ENCODE measurements around the gene IQSEC3. TPM values are rescaled to one million over a fixed set of nuclear protein-coding genes. Genes with fewer than 3 reads are reported as not detected.
A peak's percentile ranks its signal among the peaks of the same experiment; 100 is the strongest.

The IQSEC3 gene
- total and polyA plus RNA-seq, 2 of the 13 experiments (the other 11 are each of a cell fraction or from before 2014, with no cell fraction given), result not detected

DNA sequence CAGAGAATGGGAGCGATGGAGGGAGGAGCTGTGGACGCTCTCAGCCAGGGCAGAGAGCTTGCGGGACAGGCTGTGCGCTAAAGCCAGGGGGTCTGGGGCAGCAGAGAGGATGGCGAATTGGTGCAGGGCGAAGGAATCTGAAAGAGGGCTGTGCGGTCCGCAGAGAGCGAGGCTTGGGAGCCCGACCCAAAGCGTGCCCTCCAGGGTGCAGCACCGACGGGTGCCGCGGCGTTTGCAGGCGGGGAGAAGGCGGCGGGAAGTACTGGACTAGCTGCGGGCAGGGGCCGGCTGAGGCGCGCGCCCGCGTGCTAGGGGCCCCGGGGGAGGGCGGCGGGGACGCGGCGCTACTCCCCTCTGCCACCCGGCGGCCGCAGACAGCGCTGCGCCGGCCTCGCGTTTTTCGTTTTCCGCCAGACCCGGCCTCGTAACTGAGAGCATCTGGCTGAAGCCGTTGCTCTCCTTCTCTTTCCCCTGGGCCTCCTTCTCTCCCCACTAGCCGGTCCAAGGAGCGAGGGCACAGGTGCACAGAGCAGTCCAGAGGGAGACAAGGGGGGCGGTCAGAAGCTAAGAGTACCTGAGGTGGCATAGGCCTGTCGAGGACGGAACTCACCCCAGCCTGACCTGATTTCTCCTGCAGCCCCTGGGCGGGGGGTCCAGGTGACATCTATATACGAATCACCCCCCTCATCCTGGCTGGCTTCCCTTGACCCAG is 122.5 kb downstream of the IQSEC3 start (continued):
- peak; percentile 37; the same call in 1 of the 2 replicates for TF ChIP-seq ARID4A (CRISPR knock-in tag; IDR thresholded peaks at IDR 0.05; ENCODE audit: borderline replicate concordance)
- no peak for TF ChIP-seq RNF219 (CRISPR knock-in tag; IDR thresholded peaks at IDR 0.05)
- TF ChIP-seq PBX3 (CRISPR knock-in tag; IDR thresholded peaks at IDR 0.05; ENCODE audit: borderline replicate concordance), result no peak
- TF ChIP-seq POGK (CRISPR knock-in tag; conservative IDR thresholded peaks at IDR 0.05), result 0 out of 2 replicates have a peak, but pooled peaks have one; percentile 26
- TF ChIP-seq HNRNPK (IDR thresholded peaks at IDR 0.05; ENCODE audit: low read depth, low read length, poor library complexity, severe bottlenecking), result peak; percentile 22
- no peak for TF ChIP-seq ISX (CRISPR knock-in tag; conservative IDR thresholded peaks at IDR 0.05)
- peak; percentile 73; the same call in 1 of the 2 replicates for TF ChIP-seq KDM5B (CRISPR knock-in tag; IDR thresholded peaks at IDR 0.05; ENCODE audit: borderline replicate concordance)
- TF ChIP-seq NRL (CRISPR knock-in tag; IDR thresholded peaks at IDR 0.05; ENCODE audit: borderline replicate concordance), result no peak
- TF ChIP-seq HMG20B (CRISPR knock-in tag; conservative IDR thresholded peaks at IDR 0.05), result no peak
- no peak for TF ChIP-seq GTF2F1 (IDR thresholded peaks at IDR 0.05; ENCODE audit: low read length)
- no peak for TF ChIP-seq ZNF674 (CRISPR knock-in tag; IDR thresholded peaks at IDR 0.05; ENCODE audit: low read depth)
- TF ChIP-seq ADNP (CRISPR knock-in tag; IDR thresholded peaks at IDR 0.05), result no peak
- peak; percentile 63; the same call in 1 of the 2 replicates for TF ChIP-seq ZBTB39 (CRISPR knock-in tag; IDR thresholded peaks at IDR 0.05)
- TF ChIP-seq, protein P1, sequence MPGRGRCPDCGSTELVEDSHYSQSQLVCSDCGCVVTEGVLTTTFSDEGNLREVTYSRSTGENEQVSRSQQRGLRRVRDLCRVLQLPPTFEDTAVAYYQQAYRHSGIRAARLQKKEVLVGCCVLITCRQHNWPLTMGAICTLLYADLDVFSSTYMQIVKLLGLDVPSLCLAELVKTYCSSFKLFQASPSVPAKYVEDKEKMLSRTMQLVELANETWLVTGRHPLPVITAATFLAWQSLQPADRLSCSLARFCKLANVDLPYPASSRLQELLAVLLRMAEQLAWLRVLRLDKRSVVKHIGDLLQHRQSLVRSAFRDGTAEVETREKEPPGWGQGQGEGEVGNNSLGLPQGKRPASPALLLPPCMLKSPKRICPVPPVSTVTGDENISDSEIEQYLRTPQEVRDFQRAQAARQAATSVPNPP (CRISPR knock-in tag; IDR thresholded peaks at IDR 0.05), result peak; percentile 42; the same call in 1 of the 2 replicates
